Activated T-cell treated with anti-CD3 and anti-CD28 coated beads for 4 hours (primary cell): ENCODE measurements around the gene CHN1.

Source experiments
- DNase-seq: peaks from one replicate; pipeline ENCODE4 v3.0.0-alpha.2; 2020

Gene CHN1

GRCh38 chr2:174918886-174919526, 86.2 kb downstream of the CHN1 start:
- no peak for DNase-seq

- no peak for DNase-seq
These were observed 88.8 kb downstream of the CHN1 start for GRCh38 chr2:174916270-174916930.

GRCh38 chr2:174914853-174915760, 90.1 kb downstream of the CHN1 start:
- no peak for DNase-seq

GRCh38 chr2:174908284-174908683, 96.9 kb downstream of the CHN1 start:
- DNase-seq = no peak

GRCh38 chr2:174903264-174903556, 102.0 kb downstream of the CHN1 start:
- no peak for DNase-seq

GRCh38 chr2:174902506-174903263, 102.5 kb downstream of the CHN1 start:
- no peak for DNase-seq

- no peak for DNase-seq
These were observed 104.1 kb downstream of the CHN1 start for GRCh38 chr2:174901075-174901474.

- DNase-seq = no peak
These were observed 107.9 kb downstream of the CHN1 start for GRCh38 chr2:174897286-174897685.

GRCh38 chr2:174893018-174893417, 112.2 kb downstream of the CHN1 start:
- DNase-seq = no peak

GRCh38 chr2:174892546-174892945, 112.6 kb downstream of the CHN1 start:
- DNase-seq = no peak

- no peak for DNase-seq
These were observed 116.4 kb downstream of the CHN1 start for GRCh38 chr2:174888646-174889271.

GRCh38 chr2:174888146-174888545, 117.0 kb downstream of the CHN1 start:
- no peak for DNase-seq

GRCh38 chr2:174882416-174882815, 122.8 kb downstream of the CHN1 start:
- no peak for DNase-seq

- DNase-seq = no peak
These were observed 123.5 kb downstream of the CHN1 start for GRCh38 chr2:174881678-174882077.

- DNase-seq = no peak
These were observed 126.5 kb downstream of the CHN1 start for GRCh38 chr2:174878537-174879147.

- no peak for DNase-seq
These were observed 127.4 kb downstream of the CHN1 start for GRCh38 chr2:174877751-174878150.

- no peak for DNase-seq
These were observed 127.9 kb downstream of the CHN1 start for GRCh38 chr2:174877301-174877700.

GRCh38 chr2:174874085-174874484, 131.1 kb downstream of the CHN1 start:
- DNase-seq = no peak

- no peak for DNase-seq
These were observed 131.7 kb downstream of the CHN1 start for GRCh38 chr2:174873471-174873870.

- no peak for DNase-seq
These were observed 134.4 kb downstream of the CHN1 start for GRCh38 chr2:174870787-174871186.

- DNase-seq = no peak
These were observed 136.3 kb downstream of the CHN1 start for GRCh38 chr2:174868878-174869277.

GRCh38 chr2:174866421-174866820, 138.8 kb downstream of the CHN1 start:
- no peak for DNase-seq
